A204.1 (cell line): ENCODE data around the gene DPT.
"Not testable (repeated sequence)": the region's sequence is repeated elsewhere in the genome, so short reads cannot be mapped to it uniquely, and the experiment has no call there.

Source experiments
- FAIRE-seq: peaks from 2 replicates; lab custom pipeline; 2012; peaks lifted over from hg19 to GRCh38; lab: Jason Lieb, UNC

DPT gene

GRCh38 chr1:168728473-168729404, at the start of gene DPT:
Gene DPT (minus strand): TSS chr1:168729206. CDS start chr1:168729174, 32 bp downstream.
- no peak for FAIRE-seq

GRCh38 chr1:168775366-168775765, 46.4 kb upstream of the DPT start:
- FAIRE-seq = no peak

GRCh38 chr1:168774241-168774640, 45.2 kb upstream of the DPT start:
- no peak for FAIRE-seq

- no peak for FAIRE-seq
These were observed 43.5 kb upstream of the DPT start for GRCh38 chr1:168772428-168773060.

GRCh38 chr1:168771104-168771630, 42.2 kb upstream of the DPT start:
- no peak for FAIRE-seq

- not testable (repeated sequence) for FAIRE-seq
These were observed 40.9 kb upstream of the DPT start for GRCh38 chr1:168769893-168770292.

GRCh38 chr1:168767894-168768584, 39.0 kb upstream of the DPT start:
- FAIRE-seq = no peak

GRCh38 chr1:168766568-168766967, 37.6 kb upstream of the DPT start:
- FAIRE-seq = no peak

- no peak for FAIRE-seq
These were observed 34.0 kb upstream of the DPT start for GRCh38 chr1:168763031-168763430.

GRCh38 chr1:168762473-168762872, 33.5 kb upstream of the DPT start:
- FAIRE-seq = no peak

- no peak for FAIRE-seq
These were observed 31.8 kb upstream of the DPT start for GRCh38 chr1:168760781-168761180.

GRCh38 chr1:168760241-168760640, 31.2 kb upstream of the DPT start:
- FAIRE-seq = no peak

- no peak for FAIRE-seq
These were observed 30.1 kb upstream of the DPT start for GRCh38 chr1:168759077-168759476.

- no peak for FAIRE-seq
These were observed 29.5 kb upstream of the DPT start for GRCh38 chr1:168758503-168758902.

- no peak for FAIRE-seq
These were observed 26.9 kb upstream of the DPT start for GRCh38 chr1:168755800-168756418.

- FAIRE-seq = no peak
These were observed 23.3 kb upstream of the DPT start for GRCh38 chr1:168752171-168752832.

GRCh38 chr1:168751195-168751650, 22.2 kb upstream of the DPT start:
- no peak for FAIRE-seq

- no peak for FAIRE-seq
These were observed 14.1 kb upstream of the DPT start for GRCh38 chr1:168742994-168743650.

- no peak for FAIRE-seq
These were observed 13.4 kb upstream of the DPT start for GRCh38 chr1:168742386-168742785.

- FAIRE-seq = no peak
These were observed 10.9 kb upstream of the DPT start for GRCh38 chr1:168739908-168740307.

GRCh38 chr1:168736520-168736919, 7.5 kb upstream of the DPT start:
- no peak for FAIRE-seq
